NB4 (cell line): Measurements from ENCODE around the gene DECR2.

Experiments
- CTCF ChIP-seq: IDR thresholded peaks from one replicate; pipeline ENCODE4 v1.5.1; 2012; ENCODE audit warnings: low read depth, low read length
- POLR2A ChIP-seq: IDR thresholded peaks from 2 replicates; pipeline ENCODE4 v1.6.1; 2011; ENCODE audit warnings: mild to moderate bottlenecking; ENCODE audit not compliant: insufficient read length; ENCODE audit errors: extremely low read depth

DNA sequence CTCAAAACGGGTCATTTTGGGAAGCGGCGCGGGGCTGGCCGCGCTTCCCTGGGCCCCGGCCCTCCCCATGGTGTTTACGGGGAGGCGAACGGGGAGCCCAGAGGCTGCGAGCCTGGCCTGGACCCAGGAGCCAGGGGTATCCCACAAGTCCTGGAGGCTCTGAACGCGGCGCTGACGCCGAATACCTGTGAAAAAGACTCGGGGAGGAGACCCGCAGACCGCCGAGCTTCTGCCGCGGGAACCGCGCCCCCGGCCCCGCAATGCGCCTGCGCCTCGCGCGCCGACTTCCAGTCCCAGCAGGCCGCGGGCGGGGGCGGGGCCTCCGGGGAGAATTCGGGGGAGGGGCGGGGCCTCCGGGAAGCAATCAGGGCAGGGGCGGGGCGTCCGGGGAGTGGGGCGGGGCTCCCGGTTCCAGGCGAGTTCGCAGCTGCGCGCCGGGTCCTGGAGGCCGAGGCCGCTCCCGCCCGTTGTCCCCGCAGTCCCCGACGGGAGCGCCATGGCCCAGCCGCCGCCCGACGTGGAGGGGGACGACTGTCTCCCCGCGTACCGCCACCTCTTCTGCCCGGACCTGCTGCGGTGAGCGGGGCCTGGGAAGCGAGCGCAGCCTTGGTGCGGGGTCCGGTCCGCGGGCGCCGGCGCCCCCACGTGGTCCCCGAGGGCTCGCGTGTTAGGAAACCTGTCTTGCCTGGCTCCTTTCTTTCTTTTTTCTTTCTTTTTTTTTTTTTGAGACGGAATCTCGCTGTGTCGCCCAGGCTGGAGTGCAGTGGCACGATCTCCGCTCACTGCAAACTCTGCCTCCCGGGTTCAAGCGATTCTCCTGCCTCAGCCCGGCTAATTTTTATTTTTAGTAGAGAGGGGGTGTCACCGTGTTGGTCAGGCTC, at the start of gene DECR2:
- TF ChIP-seq CTCF (peak; percentile 23), POLR2A (peak; percentile 66)
